ENCODE data around the gene P4HA1.
"Not testable (repeated sequence)": the region's sequence is repeated elsewhere in the genome, so short reads cannot be mapped to it uniquely, and the experiment has no call there.

- not testable (repeated sequence) for TF ChIP-seq CTCF, POLR2A (IDR thresholded peaks at IDR 0.05)
Observed at GRCh38 chr10:73023455-73024070, 73.1 kb downstream of the P4HA1 start.
